Head of caudate nucleus (tissue), 42 donors: Measurements from ENCODE around the gene USP48.

Experiments used
- DNase-seq, 42 donors: peaks; one replicate each; pipeline versions ENCODE4 v3.0.0 to v3.0.0-alpha.2; 2020 to 2021; ENCODE audit warnings: mixed read lengths in 7 of 42
- intact Hi-C: fragments of 100-400 bp; cut with DNase I; formaldehyde crosslinking; loops from one replicate; pipeline ENCODE4 v1.15.0; 2022

Gene USP48

GRCh38 chr1:21758614-21759013 is 24.3 kb downstream of the USP48 start:
- DNase-seq = no peak
- intact Hi-C loops = no loop called here

GRCh38 chr1:21756393-21757089 is 26.4 kb downstream of the USP48 start:
- DNase-seq = peak in 1 of 42 donors; percentile 31
- intact Hi-C loops = no loop called here

- peak in 1 of 42 donors; percentile 26 for DNase-seq
- intact Hi-C loops = no loop called here
These were observed 27.9 kb downstream of the USP48 start for GRCh38 chr1:21755067-21755466.

- intact Hi-C loops = no loop called here
- peak in 1 of 42 donors; percentile 35 for DNase-seq
These were observed 28.4 kb downstream of the USP48 start for GRCh38 chr1:21754583-21754982.

- no peak for DNase-seq
- intact Hi-C loops = no loop called here
These were observed 30.8 kb downstream of the USP48 start for GRCh38 chr1:21752186-21752585.

GRCh38 chr1:21751281-21751680 is 31.7 kb downstream of the USP48 start:
- no peak for DNase-seq
- intact Hi-C loops = no loop called here

DNA sequence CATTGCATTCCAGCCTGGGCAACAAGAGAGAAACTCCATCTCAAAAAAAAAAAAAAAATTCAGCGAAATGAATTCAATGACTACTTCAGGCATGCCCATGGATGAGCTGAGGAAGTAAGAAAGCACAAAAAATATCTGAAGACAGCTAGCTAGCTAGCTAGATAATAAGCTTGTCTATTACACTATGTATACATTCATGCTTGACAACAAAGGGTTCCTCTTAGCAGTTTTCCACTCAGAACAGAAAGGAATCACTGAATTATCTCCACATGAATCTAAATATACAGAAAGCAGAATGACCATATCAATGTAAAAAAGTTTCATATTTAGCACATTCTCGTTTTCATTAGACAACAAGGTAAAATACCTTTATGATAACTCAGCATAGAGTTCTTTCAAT is 32.1 kb downstream of the USP48 start:
- DNase-seq = no peak
- intact Hi-C loops = no loop called here

DNA sequence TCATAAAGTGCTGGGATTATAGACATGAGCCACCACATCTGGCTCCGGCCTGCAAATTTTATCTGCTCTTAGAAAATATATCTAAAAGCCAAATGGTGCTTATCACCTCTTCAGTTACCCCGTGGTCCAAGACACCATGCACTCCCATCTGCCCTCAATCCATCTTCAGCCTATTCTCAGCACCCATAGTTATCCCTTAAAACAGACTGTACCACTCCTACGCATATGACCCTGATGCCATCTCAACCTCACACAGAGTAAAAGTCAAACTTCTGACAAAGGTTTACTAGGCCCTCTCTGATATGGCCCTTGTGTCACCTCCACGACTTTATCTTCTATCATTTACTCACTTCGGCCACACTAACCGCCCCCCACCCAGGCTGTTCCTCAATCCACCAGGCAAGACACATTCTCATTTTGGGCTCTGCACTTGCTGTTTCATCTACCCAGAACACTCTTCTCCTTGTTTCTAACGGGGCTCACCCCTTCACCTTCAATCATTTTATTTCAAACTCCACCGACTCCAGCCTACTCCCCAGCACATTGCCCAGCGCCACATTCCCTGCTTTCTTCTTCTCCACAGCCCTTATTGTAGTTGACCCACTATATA is 33.0 kb downstream of the USP48 start:
- intact Hi-C loops = no loop called here
- DNase-seq = peak in 1 of 42 donors; percentile 12

DNA sequence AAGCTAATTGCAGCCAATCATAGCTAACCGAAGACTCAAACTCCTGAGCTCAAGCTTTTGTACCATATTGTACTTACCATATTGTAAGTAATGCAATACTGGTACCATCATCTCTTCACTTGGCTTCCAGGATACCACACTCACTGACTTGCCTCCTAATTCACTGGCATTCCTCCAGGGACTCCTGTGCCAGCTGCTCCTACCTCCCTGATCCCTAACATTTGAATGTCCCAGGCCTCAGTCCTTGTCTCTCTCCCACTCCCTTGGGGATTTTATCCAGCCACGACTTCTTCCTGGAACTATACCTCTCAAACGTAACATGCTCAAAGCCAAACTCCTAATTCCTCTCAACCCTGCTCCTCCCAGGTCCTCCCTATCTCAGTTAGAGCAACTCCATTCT is 33.8 kb downstream of the USP48 start:
- peak in 1 of 42 donors; percentile 33 for DNase-seq
- intact Hi-C loops = no loop called here

DNA sequence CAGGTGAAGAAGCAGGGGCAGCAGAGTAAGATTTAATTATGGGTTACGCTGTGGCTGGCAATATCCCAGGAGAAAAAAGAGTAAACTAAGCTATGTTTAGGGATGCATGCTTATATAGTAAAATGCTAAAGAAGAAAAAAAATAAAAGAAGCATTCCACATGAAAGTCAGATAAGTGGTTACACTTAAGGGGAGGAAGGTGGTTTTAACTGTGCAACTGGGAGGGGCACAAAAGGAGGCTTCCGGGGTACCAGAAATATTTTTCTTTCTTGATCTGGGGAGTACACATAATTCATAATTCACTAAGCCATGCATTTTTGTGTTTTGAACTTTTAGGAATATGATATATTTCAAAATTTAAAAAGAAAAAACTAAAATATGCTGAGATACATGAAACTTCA is 39.5 kb downstream of the USP48 start:
- DNase-seq = no peak
- intact Hi-C loops = no loop called here

- intact Hi-C loops = no loop called here
- no peak for DNase-seq
These were observed 40.4 kb downstream of the USP48 start for GRCh38 chr1:21742578-21742977.

- DNase-seq = no peak
- intact Hi-C loops = no loop called here
These were observed 41.7 kb downstream of the USP48 start for GRCh38 chr1:21741206-21741605.

GRCh38 chr1:21736876-21737275 is 46.1 kb downstream of the USP48 start:
- intact Hi-C loops = no loop called here
- DNase-seq = no peak

DNA sequence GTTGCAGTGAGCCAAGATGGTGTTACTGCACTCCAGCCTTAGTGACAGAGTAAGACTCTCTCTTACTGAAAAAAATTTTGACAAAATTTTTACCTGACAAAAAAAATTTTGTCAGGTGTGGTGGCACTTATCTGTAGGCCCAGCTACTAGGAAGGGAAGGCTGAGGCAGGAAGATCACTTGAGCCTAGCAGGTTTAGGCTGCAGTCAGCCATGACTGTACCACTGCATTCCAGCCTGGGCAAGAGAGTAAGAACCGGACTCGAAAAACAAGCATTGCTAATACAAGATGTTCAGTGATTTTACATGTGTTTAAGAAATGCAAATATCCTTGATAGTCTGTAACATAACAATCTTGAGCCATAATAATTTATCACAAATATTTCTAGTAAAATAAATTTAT is 46.9 kb downstream of the USP48 start:
- intact Hi-C loops = no loop called here
- DNase-seq = no peak

DNA sequence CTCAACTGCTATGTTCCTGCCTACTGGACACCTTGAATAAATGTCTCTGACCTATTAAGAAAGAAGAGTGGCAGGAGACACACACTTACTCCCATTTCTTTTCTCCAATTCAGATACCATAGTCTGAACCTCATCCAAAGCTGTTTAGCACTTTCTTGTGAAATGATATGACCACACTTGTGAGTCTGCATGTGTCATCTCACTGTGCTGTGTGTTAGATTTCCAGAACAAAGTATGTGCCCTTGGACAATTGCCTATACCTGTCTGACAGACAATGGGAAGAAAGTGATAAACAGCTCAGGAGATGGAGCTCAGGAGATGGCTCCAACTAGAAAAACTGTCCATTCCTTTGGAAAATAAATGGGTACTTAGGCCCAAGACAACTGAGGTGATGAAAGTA is 48.4 kb downstream of the USP48 start:
- intact Hi-C loops = no loop called here

DNA sequence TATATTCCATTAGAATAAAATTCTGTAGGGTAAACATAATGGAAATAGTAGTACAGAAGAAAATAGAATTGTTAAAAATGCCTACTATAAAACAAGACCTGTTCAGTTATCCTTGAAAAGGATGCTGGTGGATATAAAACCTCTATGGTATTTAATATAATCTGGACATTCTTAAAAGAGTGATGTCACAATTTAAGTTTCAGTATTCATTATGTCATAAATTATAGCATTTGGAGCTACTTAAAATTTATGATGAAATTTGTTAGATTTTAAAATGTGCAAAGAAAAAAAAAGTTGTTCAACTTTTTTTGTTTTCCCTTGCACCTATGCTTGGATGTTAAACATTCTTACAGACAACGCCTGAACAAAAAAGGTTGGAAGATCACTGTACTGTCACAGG is 50.3 kb downstream of the USP48 start:
- DNase-seq = no peak
- intact Hi-C loops = no loop called here

More for the DNA sequence above, 48.4 kb downstream of the USP48 start:
- no peak for DNase-seq

DNA sequence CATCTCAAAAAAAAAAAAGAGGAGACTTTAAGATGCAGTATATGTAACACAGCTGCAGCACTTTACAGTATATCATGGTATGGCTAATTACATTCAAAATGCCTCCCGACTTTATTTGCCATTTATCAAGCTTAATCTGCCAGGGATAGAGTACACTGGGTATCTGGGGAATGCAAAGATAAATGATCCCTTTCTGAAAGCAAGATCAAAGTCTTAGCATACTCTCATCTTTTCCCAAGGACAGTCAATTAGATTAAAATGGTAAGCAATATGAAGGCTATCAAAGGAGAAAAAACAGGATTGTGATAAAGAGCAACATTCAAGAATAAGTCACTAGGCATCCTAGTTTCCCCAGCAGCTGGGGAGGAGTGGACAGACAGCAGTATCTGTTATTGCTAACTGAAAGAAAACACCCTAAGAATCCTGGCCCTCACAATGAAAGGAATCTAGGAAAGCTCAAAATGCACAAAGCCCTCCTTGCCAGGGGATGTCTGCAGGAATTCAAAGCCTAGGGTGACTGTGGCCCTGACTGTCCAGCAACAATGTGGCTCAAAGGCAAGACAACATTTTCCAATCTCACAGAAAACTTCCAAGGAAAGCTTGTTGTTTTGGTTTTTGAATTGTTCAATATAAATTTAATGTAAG is 57.1 kb downstream of the USP48 start:
- intact Hi-C loops = no loop called here
- DNase-seq = no peak

DNA sequence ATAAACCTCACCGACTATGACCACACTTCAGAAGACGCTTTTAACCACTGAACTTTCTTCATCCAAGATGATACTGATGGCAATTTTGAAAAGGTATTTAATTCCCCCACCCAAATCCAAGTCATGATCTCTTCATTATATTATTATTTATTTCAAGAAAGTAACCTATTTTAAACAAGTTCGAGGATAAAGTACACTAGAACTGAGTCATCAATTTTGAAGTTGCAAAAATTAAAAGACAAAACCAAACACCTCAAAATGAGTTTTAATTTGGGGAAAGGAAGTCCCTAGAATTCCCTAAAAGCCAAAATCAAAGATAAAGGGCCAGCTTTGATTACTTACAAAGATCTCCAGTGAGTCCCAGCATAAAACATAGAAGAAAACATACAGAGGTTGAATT is 58.4 kb downstream of the USP48 start:
- intact Hi-C loops = no loop called here
- DNase-seq = no peak

GRCh38 chr1:21724098-21724497 is 58.9 kb downstream of the USP48 start:
- intact Hi-C loops = no loop called here
- DNase-seq = no peak

DNA sequence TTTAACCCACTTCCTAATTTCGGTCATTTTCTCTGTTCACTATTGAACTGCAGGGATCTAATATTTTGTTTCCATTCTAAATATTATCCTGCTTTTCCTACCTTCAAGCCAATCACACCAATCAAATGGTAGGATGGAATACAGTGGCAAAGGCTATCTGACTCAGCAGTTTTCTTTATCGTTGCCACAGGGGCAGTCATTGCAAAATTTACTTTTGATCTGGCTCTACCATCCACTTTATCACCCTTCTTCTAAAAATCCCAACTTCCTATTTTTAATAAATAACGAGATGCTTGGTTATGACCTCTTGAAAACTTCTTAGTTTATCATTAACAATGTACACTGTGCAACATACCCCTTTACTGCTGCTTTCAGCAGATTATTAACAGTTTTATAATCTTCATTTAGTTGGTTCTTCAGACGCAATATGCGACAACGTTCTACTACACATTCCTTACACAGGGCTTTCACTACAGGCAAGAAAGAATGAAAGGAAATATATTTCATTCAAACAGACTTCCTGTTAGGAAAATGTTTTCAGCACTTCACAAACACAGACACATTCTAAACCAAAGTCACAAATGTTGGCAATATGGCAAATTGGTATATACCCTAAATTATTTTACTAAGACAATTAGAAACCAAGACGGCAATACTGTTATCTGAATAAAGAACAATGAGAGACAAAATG is 61.5 kb downstream of the USP48 start:
- no peak for DNase-seq
- intact Hi-C loops = no loop called here
